Kidney epithelial cell (primary cell): Measurements from ENCODE around the gene CCDC120. TPM values are rescaled to one million over a fixed set of nuclear protein-coding genes. Genes with fewer than 3 reads are reported as not detected.

ENCODE experiments used
- DNase-seq: peaks from one replicate; pipeline ENCODE4 v3.0.0-alpha.2; 2010; ENCODE audit warnings: low read depth
- H3K27me3 ChIP-seq: 2 replicates; pipeline ENCODE4 v1.6.0; 2011; ENCODE audit warnings: low read length; ENCODE audit not compliant: control insufficient read depth, insufficient read depth
- H3K36me3 ChIP-seq: 2 replicates; pipeline ENCODE4 v1.5.1; 2011; ENCODE audit warnings: low read length; ENCODE audit not compliant: control insufficient read depth, insufficient read depth
- H3K4me3 ChIP-seq: 2 replicates; pipeline ENCODE4 v1.5.1; 2011; ENCODE audit warnings: low read depth, mild to moderate bottlenecking, control low read depth, low read length
- total RNA-seq: library from RNA; depleted of rRNA; stranded (reverse); fragments of >200 nt; gene quantifications from 2 replicates; pipeline ENCODE4 v1.2.3, GENCODE V29; 2015
- TF ChIP-seq, protein P1 (sequence below): IDR thresholded peaks from 2 replicates; pipeline ENCODE4 v1.5.1; 2011; ENCODE audit warnings: mild to moderate bottlenecking, moderate library complexity, low read length, control low read depth, inconsistent platforms; ENCODE audit not compliant: insufficient read depth, poor library complexity, severe bottlenecking

Gene CCDC120
- total RNA-seq, 1 donor from 2014 or later, result 6.4 TPM

DNA sequence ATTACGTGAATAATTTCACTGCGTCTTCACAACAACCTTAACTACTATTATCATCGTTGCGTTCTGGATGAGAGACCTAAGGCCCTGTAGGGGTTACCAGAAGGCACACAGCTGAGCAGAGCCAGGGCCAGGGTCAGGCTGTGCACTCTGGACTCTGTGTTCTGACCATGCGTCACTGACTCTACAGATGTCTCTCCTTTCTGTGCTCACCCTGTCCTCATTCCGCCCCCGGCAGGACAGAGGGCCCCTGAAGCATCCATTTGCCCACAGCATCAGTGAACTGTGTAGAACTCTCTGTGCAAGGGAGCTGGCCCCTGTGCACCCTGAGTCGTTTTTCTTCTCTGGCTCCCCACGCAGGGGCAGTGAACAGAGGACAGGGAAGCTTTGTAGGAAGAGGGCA lies 43.4 kb downstream of the CCDC120 start:
- Histone ChIP-seq H3K36me3 (no peaks in the 10 kb centered on the region), H3K27me3 (no peaks in the 10 kb centered on the region), H3K4me3 (no peak overlapping the region)
- DNase-seq, result no peak
- TF ChIP-seq, protein P1, sequence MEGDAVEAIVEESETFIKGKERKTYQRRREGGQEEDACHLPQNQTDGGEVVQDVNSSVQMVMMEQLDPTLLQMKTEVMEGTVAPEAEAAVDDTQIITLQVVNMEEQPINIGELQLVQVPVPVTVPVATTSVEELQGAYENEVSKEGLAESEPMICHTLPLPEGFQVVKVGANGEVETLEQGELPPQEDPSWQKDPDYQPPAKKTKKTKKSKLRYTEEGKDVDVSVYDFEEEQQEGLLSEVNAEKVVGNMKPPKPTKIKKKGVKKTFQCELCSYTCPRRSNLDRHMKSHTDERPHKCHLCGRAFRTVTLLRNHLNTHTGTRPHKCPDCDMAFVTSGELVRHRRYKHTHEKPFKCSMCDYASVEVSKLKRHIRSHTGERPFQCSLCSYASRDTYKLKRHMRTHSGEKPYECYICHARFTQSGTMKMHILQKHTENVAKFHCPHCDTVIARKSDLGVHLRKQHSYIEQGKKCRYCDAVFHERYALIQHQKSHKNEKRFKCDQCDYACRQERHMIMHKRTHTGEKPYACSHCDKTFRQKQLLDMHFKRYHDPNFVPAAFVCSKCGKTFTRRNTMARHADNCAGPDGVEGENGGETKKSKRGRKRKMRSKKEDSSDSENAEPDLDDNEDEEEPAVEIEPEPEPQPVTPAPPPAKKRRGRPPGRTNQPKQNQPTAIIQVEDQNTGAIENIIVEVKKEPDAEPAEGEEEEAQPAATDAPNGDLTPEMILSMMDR, result no peak

DNA sequence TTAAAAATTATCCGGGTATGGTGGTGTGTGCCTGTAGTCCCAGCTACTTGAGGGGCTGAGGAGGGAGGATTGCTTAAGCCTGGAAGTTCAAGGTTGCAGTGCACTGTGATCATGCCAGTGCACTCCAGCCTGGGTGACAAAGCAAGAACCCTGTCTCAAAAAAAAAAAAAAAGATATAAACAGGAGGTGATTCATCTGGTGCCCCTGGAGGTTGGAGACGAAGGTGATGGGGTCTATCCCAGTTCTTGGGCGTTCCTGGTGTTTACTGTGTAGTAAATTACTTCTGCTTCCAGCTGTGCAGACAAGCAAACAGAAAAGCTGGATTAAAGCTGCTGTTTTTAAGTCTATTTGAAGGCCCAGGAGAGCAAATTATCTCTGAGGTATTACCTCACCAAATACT lies 44.8 kb downstream of the CCDC120 start:
- no peak overlapping the region for H3K4me3 ChIP-seq
- H3K27me3 ChIP-seq, result no peaks in the 10 kb centered on the region
- TF ChIP-seq, protein P1, result no peak
- DNase-seq, result no peak
- no peaks in the 10 kb centered on the region for H3K36me3 ChIP-seq

DNA sequence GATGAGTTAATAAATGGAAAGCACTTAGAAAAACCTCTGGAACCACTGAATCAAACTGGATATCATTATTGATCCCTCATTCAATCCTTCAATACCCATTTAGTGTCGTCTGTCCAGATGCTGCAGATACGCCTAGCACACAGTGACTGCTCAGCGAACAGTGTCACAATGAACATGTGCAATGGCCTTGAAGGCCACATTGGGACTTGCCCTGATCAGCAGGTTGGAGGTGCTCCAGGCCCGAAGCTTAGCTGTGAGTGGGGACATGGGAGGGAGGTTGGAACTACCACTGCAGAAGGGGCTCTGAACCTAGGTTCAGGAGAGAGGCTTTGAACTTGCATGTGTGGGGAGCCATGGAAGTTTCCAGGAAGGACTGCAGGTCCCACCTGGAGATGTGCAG lies 47.5 kb downstream of the CCDC120 start:
- TF ChIP-seq, protein P1, result no peak
- Histone ChIP-seq H3K4me3 (no peak overlapping the region), H3K27me3 (no peaks in the 10 kb centered on the region), H3K36me3 (no peaks in the 10 kb centered on the region)
- DNase-seq, result no peak

DNA sequence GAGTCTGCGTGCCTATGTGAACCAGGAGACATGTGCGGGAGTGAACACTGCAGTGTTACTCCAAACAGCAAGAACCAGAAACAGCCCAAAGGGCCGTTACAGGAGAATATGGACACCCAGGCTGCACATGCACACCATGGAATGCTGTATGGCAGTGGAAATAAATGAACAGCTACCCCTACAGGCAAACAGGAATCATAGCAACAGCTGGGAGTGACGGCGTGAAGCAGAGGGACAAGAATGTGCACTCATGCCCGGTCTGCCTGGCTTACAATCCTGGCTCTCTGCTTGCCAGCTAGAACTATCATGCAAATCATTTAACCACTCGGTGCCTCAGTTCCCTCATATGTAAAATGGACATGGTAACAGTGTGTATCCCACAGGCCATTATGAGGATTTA lies 48.1 kb downstream of the CCDC120 start:
- no peaks in the 10 kb centered on the region for H3K27me3 ChIP-seq
- TF ChIP-seq, protein P1, result peak; percentile 39
- DNase-seq, result no peak
- no peak overlapping the region for H3K4me3 ChIP-seq
- no peaks in the 10 kb centered on the region for H3K36me3 ChIP-seq

DNA sequence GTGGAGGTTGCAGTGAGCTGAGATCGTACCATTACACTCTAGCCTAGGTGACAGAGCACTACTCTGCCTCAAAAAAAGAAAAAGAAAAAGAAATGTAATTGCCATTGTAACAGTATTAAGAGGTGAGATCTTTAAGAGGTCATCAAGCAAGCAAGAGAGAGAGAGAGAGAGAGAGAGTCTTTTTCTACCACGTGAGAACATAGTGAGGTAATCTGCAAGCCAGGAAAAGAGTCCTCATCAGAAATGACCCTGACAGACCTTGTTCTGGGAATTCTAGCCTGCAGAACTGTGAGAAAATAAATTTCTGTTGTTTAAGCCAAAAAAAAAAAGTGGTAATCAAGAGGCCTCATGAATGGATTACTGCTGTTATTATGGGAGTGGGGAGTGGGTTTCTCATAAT lies 49.8 kb downstream of the CCDC120 start:
- Histone ChIP-seq H3K36me3 (no peaks in the 10 kb centered on the region), H3K27me3 (no peaks in the 10 kb centered on the region), H3K4me3 (no peak overlapping the region)
- no peak for DNase-seq
- TF ChIP-seq, protein P1, result no peak

DNA sequence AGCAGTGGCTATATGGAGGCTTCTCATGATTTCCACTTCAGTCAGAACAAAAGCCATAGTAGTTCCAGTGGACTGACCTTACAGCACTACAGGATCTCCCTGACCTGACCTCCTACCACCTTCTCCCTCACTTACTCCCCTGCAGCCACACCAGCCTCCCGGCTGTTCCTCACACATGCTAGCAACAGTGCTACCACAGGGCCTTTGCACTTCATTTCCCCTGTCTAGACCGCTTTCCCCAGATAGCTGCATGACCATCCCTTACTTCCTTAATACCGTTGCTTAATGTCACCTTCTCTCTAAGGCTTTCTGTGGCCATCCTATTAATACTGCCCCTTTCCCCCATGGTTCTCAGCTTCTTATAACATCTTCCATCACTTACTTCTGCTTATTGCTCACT lies 51.6 kb downstream of the CCDC120 start:
- DNase-seq, result no peak
- TF ChIP-seq, protein P1, result no peak
- H3K4me3 ChIP-seq, result no peak overlapping the region

More for the DNA sequence above, 51.6 kb downstream of the CCDC120 start:
- Histone ChIP-seq H3K36me3 (no peaks in the 10 kb centered on the region), H3K27me3 (no peaks in the 10 kb centered on the region)
